ENCODE data around the gene TIMP2.

- TF ChIP-seq CTCF (IDR thresholded peaks at IDR 0.05; ENCODE audit: extremely low read depth in 1 of 2, insufficient read depth in 1 of 2, low read depth in 1 of 2, low read length in 2 of 2) (no peak), POLR2A (IDR thresholded peaks at IDR 0.05; ENCODE audit: low read depth, low read length) (no peak), GATA2 (IDR thresholded peaks at IDR 0.05; ENCODE audit: insufficient read depth, insufficient read length, low read depth, low read length) (no peak)
Observed at GRCh38 chr17:78915872-78916632, 9.1 kb downstream of the TIMP2 start.
